HG03159 (cell line): ENCODE results near the gene TRAK1.
"Not testable (repeated sequence)": the region's sequence is repeated elsewhere in the genome, so short reads cannot be mapped to it uniquely, and the experiment has no call there.

Experiments
- ATAC-seq: cut with Tn5 transposase; IDR thresholded peaks from one replicate; pipeline ENCODE4 v1.9.1; 2021; ENCODE audit warnings: mild to moderate bottlenecking, moderate library complexity; ENCODE audit not compliant: unreplicated experiment

Gene TRAK1

DNA sequence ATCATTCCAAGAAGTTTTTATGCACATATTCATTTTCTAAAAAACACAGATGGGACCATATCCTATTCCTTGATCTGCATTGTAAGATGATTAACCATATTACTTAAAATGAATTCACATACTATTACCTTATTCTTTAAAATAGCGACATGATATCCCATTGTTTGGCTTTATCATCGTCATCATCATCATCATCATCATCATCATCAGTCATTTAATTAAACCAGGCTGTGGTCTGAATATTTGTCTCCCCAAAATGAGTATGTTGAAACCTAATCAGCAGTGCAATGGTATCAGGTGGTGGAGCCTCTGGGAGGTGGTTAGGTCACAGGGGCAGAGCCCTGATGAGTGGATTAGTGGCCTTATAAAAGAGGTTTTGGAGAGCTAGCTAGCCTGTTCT lies 4.4 kb downstream of the TRAK1 start:
- ATAC-seq: no peak

DNA sequence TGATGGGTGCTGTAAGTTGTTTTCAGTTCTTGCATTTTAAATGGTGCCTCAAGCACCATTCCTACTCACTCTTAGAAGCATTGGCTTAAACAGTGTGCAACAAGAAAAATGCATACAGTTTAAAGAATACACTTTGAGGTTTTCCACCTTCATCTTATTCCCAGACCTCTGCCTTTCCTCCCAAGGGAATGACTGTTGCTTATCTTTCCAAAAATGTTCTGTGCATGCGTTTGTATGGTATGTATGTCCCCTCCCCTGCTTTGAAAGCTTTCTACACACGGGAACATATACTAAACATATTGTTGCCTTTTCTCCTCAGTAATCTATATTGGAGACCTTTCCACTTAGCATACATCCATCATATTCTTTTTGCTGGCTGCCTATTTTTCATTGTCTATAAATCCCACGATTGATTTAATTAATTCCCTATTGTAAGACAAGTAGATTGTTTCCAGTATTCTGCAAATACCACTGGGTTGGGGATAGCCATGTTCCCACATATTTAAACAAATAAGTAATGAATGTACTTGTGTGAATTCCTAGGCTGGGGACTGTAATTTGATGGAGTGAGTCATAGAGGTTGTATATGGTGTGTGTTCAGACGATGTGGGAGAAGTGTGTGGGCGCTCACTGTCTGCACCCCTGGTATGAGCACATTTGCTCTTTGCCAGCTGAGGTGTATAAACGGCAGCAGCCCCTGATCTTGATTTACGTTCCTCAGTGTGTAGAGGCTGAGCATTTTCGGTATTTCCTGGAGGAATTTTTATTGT lies 5.8 kb downstream of the TRAK1 start:
- no peak for ATAC-seq

DNA sequence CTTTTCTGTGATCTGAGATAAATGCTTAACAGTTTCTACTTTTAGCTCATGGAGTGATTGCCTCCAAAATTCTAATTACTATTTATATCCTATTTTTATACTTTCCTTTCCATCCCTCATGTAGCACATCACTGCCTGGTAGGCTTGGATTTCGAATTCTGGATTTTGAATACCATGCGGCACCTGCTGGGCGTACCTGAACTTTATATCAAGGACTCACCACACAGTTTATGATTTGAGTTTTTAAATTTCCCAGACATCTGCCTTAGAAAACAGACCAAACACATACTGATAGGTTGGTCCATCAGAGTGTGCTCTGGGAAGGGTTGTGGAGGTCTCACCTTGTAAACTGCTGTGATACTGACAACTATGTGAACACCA lies 6.4 kb downstream of the TRAK1 start:
- ATAC-seq: no peak

DNA sequence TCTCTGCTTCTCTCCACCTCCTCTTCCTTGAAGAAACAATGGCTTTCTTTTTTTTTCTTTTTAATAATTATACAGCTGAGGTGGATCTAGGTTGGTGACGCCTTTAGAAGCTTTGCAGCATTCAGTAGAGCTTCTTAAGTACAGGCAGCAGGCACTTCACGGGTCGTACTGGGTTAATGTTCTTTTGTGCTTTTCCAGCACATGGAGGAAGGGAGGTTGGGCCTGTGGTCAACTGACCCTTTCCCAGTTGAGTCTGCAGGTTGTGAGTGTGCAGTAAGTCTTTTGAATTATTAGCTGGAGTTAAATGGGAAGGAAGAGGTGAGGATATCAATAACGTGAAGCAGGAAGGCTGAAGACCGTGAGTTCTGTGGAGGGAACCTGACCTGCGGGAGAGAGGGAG lies 7.0 kb downstream of the TRAK1 start:
- no peak for ATAC-seq

DNA sequence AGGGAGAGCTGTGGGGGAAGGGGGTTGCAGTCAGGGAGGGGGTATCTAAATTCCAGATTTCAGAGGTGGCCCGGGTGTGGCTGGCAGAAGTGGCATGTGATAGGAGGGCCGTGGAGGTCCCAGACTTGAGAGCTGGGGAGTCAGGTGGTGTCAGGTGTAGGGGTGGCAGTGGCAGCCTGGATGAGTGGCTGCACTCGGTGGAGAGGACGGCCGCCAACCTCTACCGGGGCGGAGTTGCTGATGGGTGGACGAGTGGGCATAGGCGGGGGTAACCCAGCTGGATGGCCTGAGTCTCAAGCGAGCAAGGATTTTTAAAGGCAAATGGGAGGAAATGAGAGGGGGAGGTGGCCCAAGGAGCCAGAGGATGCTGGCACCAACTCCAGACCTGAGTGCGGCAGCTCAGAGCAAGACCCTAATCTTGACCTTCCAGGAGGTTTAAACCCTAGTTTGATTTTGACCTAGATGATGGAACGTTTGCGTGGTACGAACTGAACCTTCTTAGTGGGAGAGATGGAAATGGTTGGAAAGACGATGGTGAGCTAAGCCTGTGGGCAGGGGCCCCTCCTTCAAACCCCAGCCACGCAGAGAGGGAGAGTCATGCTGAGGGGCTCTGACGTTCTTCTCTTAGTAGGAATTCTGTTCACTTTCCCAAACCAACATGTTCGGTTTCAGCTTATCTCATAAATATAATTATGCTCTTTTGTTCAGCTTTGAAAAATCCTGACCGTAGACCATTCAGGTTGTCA lies 8.0 kb downstream of the TRAK1 start:
- ATAC-seq: no peak

DNA sequence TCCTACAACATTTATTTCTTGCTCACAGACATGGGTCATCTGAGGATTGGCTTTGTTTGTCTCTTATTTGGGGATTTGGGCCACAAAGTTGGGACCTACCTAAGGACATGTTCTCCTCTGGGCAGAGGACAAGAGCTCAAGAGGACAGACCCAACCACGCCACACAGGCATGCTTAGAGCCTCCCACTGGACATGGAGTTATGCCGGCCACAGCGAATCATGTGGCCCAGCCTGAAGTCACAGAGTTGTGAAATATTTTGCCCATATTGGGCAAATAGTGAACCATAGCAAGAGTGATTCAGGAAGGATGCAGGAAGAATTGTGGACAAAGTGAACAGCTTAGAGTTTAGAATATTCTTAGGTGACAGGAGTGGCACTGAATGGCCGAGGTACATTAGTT lies 9.9 kb downstream of the TRAK1 start:
- ATAC-seq: no peak

DNA sequence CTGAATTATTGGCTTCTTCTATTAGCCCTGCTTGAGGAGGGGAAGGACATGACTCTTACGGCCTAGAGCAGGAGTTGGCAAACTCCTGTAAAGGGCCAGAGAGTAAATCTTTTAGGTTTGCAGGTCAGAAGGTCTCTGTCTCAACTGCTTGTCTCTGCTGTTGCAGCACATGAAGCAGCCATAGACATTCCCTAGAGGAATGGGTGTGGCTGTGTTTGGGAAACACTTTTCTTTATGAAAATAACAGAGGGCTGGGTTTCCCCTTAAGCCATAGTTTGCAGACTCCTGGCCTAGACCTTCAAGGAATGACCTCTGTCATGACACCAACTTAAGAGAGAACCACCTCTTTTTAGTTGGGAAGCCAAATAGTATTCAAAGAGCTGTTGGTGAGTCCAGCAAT lies 10.3 kb downstream of the TRAK1 start:
- ATAC-seq: no peak

DNA sequence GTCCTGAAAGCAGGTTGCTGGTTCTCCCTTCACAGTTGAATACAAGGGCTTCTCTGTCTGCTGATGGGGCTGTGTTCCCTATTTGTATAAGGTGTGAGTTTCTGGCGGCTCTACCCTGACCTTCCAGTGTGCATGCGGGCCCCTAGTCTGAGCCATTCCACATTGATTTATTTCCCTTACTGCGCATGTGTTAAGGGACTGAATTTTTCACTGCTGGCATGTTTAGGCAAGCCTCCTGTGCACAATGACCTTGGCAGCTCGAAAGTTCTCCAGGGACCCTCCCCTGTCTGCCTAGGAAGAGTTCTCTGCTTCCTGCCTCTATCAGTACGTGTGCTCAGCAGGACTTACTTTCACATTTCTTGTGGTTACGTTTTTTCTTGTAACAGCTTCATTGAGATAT lies 11.4 kb downstream of the TRAK1 start:
- no peak for ATAC-seq

DNA sequence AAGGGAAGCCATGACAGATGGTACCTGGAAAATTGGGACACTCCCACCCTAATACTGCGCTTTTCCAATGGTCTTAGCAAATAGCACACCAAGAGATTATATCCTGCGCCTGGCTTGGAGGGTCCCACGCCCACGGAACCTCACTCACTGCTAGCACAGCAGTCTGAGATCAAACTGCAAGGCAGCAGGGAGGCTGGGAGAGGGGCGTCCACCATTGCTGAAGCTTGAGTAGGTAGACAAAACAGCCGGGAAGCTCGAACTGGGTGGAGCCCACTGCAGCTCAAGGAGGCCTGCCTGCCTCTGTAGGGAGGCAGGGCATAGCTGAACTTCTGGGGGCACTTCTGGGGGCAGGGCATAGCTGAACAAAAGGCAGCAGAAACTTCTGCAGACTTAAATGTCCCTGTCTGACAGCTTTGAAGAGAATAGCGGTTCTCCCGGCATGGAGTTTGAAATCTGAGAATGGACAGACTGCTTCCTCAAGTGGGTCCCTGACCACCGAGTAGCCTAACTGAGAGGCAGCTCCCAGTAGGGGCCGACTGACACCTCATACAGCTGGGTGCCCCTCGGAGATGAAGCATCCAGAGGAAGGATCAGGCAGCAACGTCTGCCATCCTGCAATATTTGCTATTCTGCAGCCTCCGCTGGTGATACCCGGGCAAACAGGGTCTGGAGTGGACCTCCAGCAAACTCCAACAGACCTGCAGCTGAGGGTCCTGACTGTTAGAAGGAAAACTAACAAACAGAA lies 12.9 kb downstream of the TRAK1 start:
- not testable (repeated sequence) for ATAC-seq

DNA sequence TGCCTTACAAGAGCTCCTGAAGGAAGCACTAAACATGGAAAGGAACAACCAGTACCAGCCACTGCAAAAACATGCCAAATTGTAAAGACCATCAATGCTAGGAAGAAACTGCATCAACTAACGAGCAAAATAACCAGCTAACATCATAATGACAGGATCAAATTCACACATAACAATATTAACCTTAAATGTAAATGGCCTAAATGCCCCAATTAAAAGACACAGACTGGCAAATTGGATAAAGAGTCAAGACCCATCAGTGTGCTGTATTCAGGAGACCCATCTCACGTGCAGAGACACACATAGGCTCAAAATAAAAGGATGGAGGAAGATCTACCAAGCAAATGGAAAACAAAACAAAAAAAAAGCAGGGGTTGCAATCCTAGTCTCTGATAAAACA lies 14.8 kb downstream of the TRAK1 start:
- ATAC-seq: not testable (repeated sequence)

DNA sequence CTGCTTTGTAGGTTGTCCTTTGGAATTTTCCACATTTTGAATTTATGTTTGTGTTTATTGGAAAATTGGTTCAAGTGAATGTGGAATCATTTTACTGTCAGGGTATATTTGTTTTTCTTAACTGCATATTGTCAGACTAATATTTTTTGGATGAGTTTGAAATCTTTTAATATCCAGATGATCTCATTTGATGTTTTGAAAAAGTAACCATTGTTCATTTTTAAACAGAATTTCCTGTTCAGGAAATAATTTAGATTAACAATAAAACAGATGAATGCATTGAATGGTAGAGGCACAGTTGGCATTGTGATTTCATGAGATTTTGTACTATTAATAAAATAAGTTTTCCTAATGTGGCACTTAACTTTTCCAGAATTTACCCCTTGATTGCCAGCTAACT lies 15.5 kb downstream of the TRAK1 start:
- no peak for ATAC-seq

DNA sequence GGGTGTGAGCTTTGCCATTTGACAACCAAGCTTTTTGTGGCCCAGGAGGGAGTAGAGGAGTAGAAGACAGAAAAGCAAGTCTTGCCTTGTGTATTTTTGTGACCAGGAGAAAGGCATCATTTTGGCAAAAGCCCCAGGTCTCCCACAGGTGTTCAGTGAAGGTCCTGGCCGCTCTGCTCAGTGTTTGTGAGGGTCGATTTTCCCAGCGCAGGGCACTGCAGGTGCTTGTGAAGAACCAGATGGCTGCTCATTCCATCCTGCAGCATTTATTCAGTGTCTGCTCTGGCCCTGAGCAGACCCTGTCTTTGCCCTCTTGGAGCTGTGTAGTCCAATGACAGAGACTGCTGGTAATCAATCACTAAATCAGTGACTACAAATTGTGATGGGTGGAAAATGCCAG lies 19.5 kb downstream of the TRAK1 start:
- no peak for ATAC-seq

DNA sequence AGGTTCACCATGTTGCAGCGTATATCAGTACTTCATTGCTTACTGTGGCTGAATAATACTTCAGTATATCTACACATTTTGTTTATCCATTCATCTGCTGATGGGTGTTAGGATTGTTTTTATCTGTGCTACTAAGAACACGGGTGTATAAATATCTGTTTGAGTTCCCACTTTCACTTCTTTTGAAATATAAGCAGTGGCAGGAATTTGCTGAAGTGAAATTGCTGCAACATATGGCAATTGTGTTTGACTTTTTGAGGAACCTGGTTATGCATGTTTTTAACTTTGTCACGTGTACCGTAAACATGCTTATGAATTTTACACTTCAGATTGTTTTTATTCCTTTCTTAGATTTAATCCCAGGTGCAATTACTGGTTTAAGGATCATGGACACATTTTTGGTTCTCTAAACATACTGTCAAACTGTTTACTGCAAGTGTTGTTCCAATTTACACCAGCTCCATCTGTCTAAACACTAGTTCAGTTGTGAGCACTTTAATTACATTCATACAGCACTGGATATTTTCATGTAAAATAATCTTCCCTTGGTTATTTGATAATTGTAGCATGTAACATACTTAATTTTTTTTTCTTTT lies 23.1 kb downstream of the TRAK1 start:
- ATAC-seq: no peak

DNA sequence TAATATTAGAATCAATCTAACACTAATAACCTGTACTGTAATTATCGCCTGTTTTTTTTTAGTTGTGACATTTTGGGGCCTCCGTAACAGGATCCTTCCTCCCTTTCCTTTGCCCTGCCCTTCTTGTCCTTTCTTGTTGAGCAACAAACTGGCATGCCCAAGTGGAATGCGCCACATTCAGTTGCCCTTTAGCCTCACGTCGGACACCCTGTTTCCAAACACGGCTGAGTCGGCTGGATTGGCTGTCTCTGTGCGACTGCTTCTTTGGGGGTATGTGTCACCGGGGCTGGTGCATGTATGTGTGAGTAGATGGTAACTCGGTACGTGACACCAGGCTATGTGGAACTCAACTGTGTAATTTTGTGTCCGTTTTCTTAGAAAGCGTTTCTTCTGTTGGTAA lies 24.1 kb downstream of the TRAK1 start:
- ATAC-seq: no peak

DNA sequence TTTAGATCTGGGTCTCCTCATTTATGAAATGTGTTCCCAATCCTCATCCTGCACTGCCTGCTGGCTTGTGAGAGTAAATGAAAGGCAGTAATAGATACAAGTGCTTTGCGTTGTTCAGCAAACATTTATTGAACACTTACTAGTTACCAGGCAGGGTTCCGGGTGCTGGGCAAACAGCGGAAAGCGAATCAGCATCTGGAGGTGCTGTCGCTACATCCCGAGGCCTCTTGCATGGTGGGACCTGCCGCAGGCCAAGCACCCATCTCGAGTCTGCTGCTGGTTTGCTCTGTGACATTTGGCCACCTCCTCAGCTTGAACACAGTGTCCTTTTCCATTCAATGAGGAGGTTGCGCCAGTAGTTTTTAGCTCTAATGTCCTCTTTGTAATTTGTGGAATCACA lies 24.8 kb downstream of the TRAK1 start:
- ATAC-seq: no peak

DNA sequence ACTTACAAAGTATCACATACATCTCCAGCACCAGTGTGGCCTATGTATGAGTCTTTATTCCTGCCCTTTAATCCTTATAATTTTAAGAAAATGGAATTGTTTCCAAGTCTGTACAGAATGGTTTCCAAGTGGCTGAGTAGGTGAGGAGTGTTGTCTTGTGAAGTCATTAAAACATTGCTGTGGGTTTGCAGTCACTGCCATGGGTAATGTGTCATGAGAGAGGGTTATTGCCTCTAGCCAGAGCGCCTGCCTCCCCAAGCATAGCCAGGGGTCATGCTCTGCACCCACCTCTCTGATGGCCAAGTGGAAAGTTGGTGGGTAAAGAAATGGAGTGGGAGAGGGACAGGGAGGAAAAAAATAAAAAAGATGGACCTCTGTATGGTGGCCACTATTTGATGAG lies 25.3 kb downstream of the TRAK1 start:
- no peak for ATAC-seq

DNA sequence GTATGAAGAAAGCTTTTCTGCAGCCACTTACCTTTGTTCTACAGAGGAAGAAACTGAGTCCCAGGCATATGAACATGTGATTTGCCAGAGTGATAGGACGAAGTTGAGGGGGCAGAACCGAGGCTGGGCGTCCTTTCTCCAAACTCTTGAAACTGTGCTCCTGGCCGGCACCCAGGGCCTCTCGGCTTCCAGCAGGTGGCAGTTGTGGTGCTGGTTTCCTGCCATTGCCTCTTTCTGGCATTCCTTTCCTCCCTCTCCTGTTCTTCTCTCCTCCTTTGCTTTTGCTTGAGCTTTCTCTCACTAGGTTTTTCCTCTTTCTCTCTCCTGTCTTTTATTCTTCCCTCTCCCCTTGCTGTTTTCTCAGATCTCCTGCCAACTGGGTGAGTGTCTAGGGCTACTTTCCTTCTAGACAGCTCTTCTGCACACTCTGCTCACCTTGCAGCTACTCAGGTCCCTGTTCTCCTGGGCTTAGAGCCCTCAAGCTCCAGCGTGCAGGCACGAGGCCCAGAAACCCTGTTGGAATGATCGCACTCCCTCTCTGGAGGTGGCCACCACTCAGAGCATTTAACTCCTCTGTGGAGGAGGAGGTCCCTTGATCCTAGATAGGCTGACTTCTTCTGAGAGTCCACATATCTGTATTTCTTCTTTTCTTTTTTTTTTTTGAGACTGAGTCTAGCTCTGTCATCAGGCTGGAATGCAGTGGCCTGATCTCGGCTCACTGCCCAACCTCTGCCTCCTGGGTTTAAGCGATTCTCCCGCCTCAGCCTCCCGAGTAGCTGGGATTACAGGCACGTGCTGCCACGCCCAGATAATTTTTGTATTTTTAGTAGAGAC lies 26.2 kb downstream of the TRAK1 start:
- ATAC-seq: no peak

DNA sequence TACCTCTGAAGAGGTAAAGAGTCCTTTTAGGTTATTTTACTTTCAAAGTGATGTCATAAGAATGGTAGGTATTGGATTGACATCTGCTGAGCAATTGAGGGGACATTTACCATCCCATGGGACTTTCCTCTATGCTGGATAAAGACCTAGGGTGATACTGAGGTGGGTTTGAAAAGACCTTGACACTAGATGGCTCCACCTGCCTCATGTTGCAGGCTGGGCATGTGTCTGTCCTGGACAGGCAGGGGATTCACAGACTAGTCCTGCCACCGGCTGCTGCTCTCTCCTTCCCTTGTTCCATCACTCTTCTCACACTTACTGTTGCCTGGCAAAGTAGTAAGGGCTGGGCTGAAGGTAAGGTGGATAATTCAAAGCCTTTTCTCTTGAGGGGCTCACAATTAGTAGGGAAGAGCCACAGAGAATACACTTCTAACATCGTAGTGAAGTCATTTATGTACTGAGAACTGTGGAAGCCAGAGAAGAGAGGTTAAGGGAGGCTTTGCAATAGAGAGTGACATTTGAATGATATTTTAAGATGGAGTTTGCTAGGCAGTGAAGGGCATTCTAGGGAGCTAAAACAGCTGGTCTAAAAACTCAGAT lies 27.7 kb downstream of the TRAK1 start:
- peak; percentile 61 for ATAC-seq

DNA sequence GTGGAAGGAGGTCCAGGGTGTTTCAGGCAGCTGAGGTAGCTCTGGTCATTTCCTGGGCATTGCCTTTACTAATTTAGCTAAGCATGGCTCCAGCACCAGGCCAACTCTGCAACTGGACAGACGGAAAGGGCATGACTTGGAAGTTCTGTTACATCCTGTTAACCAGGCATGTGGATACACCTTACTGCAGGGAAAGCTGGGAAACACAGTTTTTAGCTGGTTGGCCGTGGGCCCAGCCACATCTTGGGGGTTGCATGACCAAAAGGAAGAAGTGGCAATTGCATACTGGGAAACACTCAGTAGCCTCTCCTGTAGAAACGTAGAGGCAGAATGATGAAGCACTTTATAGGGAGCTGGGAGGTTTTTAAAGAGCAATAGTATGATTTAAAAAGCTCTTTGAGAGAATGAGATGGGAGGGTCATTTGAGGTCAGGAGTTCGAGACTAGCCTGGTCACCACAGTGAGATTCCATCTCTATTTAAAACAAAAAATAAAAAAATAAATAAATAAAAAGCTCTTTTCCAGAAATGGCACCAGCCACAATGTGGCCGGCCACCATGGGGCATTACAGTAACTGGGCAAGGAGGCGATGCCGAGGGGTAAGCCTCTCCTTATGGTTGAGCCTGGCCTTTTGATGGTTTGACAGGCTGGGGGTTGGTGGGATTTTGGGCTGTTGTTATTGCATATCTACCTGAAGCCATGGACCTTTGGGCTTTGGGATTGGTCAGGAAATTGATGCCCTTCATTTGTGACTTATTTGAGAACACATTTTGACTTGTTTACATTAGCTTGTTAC lies 28.6 kb downstream of the TRAK1 start:
- no peak for ATAC-seq
